Measurements from ENCODE around the gene SRBD1.

DNA sequence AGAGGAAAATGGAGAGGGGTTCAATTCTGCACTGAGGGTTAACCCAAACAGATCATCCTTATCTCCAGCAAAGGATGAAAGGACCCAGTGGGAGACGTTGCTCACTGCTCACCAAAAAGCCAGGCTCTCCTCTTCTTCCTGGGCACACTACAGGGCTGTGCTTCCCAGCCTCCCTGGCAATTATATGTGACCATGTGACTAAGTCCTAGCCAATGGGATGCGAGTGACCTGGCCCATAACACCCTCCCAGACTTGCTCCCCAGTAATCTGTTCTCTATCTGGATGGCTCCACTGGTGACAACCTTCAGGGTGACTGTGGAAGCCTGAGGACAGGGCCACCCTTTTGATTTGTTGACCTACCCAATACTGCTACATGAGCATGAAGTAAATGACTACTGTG, 29.5 kb upstream of the SRBD1 start:
- TF ChIP-seq, protein P1, sequence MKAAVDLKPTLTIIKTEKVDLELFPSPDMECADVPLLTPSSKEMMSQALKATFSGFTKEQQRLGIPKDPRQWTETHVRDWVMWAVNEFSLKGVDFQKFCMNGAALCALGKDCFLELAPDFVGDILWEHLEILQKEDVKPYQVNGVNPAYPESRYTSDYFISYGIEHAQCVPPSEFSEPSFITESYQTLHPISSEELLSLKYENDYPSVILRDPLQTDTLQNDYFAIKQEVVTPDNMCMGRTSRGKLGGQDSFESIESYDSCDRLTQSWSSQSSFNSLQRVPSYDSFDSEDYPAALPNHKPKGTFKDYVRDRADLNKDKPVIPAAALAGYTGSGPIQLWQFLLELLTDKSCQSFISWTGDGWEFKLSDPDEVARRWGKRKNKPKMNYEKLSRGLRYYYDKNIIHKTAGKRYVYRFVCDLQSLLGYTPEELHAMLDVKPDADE (IDR thresholded peaks at IDR 0.05): no peak
- no peak for TF ChIP-seq ZNF114 (CRISPR knock-in tag; IDR thresholded peaks at IDR 0.05)
- TF ChIP-seq, protein P2, sequence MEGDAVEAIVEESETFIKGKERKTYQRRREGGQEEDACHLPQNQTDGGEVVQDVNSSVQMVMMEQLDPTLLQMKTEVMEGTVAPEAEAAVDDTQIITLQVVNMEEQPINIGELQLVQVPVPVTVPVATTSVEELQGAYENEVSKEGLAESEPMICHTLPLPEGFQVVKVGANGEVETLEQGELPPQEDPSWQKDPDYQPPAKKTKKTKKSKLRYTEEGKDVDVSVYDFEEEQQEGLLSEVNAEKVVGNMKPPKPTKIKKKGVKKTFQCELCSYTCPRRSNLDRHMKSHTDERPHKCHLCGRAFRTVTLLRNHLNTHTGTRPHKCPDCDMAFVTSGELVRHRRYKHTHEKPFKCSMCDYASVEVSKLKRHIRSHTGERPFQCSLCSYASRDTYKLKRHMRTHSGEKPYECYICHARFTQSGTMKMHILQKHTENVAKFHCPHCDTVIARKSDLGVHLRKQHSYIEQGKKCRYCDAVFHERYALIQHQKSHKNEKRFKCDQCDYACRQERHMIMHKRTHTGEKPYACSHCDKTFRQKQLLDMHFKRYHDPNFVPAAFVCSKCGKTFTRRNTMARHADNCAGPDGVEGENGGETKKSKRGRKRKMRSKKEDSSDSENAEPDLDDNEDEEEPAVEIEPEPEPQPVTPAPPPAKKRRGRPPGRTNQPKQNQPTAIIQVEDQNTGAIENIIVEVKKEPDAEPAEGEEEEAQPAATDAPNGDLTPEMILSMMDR (conservative IDR thresholded peaks at IDR 0.05; ENCODE audit: low read depth in 2 of 2): no peak
- TF ChIP-seq EZH2 (IDR thresholded peaks at IDR 0.05; ENCODE audit: low read depth, unreplicated experiment): no peak
- TF ChIP-seq, protein P3, sequence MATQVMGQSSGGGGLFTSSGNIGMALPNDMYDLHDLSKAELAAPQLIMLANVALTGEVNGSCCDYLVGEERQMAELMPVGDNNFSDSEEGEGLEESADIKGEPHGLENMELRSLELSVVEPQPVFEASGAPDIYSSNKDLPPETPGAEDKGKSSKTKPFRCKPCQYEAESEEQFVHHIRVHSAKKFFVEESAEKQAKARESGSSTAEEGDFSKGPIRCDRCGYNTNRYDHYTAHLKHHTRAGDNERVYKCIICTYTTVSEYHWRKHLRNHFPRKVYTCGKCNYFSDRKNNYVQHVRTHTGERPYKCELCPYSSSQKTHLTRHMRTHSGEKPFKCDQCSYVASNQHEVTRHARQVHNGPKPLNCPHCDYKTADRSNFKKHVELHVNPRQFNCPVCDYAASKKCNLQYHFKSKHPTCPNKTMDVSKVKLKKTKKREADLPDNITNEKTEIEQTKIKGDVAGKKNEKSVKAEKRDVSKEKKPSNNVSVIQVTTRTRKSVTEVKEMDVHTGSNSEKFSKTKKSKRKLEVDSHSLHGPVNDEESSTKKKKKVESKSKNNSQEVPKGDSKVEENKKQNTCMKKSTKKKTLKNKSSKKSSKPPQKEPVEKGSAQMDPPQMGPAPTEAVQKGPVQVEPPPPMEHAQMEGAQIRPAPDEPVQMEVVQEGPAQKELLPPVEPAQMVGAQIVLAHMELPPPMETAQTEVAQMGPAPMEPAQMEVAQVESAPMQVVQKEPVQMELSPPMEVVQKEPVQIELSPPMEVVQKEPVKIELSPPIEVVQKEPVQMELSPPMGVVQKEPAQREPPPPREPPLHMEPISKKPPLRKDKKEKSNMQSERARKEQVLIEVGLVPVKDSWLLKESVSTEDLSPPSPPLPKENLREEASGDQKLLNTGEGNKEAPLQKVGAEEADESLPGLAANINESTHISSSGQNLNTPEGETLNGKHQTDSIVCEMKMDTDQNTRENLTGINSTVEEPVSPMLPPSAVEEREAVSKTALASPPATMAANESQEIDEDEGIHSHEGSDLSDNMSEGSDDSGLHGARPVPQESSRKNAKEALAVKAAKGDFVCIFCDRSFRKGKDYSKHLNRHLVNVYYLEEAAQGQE (IDR thresholded peaks at IDR 0.05; ENCODE audit: unreplicated experiment): no peak
- no peak for TF ChIP-seq JUNB (IDR thresholded peaks at IDR 0.05; ENCODE audit: unreplicated experiment)
- no peak for TF ChIP-seq POLR2AphosphoS5 (IDR thresholded peaks at IDR 0.05; ENCODE audit: low read depth)
- no peak for TF ChIP-seq EZH2phosphoT487 (IDR thresholded peaks at IDR 0.05; ENCODE audit: unreplicated experiment)
